Measurements from ENCODE around the gene CZIB.

DNA sequence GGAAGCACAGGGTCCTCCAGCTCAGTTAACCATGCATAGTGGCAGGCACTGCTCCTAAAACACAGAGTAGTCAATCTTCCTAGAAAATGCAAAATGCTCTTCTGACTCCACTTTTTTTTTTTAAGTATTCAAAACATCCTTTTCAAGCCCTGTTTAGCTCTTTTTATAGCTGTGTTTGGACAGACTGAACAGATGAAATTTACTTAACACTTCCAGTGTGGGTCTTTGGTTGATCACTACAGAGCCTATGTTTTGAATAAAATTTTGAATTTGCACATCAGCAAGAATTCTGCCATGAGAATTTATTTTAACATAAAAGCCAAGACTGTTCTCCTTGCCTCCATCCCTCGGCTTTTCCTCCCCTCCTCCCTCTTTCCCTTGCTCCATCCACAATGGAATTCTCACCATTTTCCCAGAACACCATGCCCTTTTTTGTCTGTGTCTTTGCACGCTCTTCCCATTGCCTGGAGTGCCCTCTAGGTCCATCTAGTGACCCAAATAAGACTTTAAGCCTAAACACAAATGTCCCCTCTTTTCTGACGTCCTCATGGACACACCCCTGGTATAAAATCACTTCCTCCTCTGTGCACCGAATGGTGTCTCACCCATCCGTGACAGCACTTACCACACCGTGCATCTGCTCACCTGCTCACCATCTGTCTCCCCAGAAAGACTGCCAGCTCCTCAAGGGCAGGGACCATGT, 47.9 kb downstream of the CZIB start:
- TF ChIP-seq, protein P1, sequence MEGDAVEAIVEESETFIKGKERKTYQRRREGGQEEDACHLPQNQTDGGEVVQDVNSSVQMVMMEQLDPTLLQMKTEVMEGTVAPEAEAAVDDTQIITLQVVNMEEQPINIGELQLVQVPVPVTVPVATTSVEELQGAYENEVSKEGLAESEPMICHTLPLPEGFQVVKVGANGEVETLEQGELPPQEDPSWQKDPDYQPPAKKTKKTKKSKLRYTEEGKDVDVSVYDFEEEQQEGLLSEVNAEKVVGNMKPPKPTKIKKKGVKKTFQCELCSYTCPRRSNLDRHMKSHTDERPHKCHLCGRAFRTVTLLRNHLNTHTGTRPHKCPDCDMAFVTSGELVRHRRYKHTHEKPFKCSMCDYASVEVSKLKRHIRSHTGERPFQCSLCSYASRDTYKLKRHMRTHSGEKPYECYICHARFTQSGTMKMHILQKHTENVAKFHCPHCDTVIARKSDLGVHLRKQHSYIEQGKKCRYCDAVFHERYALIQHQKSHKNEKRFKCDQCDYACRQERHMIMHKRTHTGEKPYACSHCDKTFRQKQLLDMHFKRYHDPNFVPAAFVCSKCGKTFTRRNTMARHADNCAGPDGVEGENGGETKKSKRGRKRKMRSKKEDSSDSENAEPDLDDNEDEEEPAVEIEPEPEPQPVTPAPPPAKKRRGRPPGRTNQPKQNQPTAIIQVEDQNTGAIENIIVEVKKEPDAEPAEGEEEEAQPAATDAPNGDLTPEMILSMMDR (IDR thresholded peaks at IDR 0.05 in 4 of 5, conservative IDR thresholded peaks at IDR 0.05 in 1 of 5): no peak
- TF ChIP-seq POLR2A (IDR thresholded peaks at IDR 0.05): no peak
